Psoas muscle (tissue), 8 donors: ENCODE measurements around the gene MAST4. TPM values are rescaled to one million over a fixed set of nuclear protein-coding genes. Genes with fewer than 3 reads are reported as not detected.

Source experiments
- ATAC-seq, 4 donors: fragments of 200-7000 bp; cut with Tn5 transposase; one replicate each; pipeline ENCODE4 v1.9.1; 2020; ENCODE audit warnings: moderate library complexity in 3 of 4, mild to moderate bottlenecking in 2 of 4
- DNase-seq, 2 donors: peaks; one replicate each; pipeline ENCODE4 v3.0.0-alpha.2; 2020
- H3K27ac ChIP-seq: fragments of 200-600 bp; one replicate; pipeline ENCODE4 v1.8.0; 2022
- H3K27me3 ChIP-seq, 3 donors: fragments of 200-600 bp in 1 of 3; one replicate each; pipeline versions ENCODE4 v1.6.1 to v1.8.0; 2013 to 2022; ENCODE audit warnings: low read length in 2 of 3, mild to moderate bottlenecking in 2 of 3, moderate library complexity in 1 of 3; ENCODE audit not compliant: insufficient read depth in 3 of 3
- H3K36me3 ChIP-seq, 2 donors: fragments of 200-600 bp in 1 of 2; one replicate each; pipeline versions ENCODE4 v1.6.1 to v1.8.0; 2013 to 2022; ENCODE audit warnings: low read depth in 1 of 2, mild to moderate bottlenecking in 1 of 2, moderate library complexity in 1 of 2; ENCODE audit not compliant: insufficient read depth in 1 of 2
- H3K4me1 ChIP-seq: fragments of 200-600 bp; one replicate; pipeline ENCODE4 v1.8.0; 2022
- H3K4me3 ChIP-seq: fragments of 200-600 bp; one replicate; pipeline ENCODE4 v1.8.0; 2022; ENCODE audit warnings: mild to moderate bottlenecking
- H3K9me3 ChIP-seq: fragments of 200-600 bp; one replicate; pipeline ENCODE4 v1.8.0; 2022
- WGBS, 3 donors: extraction: QIAGEN DNeasy Blood & Tissue Kit; methylation state at CpG; one replicate each; pipeline versions ENCODE4 v1.1.6 to v1.1.7; 2013; 5-methylcytosine and 5-hydroxymethylcytosine counted together
- intact Hi-C, 2 donors: fragments of 100-400 bp; cut with DNase I; formaldehyde crosslinking; loops; one replicate each; pipeline versions ENCODE4 v1.11.0 to v1.14.2; 2022
- polyA plus RNA-seq, 3 donors: library from polyadenylated mRNA; stranded (reverse); fragments of 200-250 nt; gene quantifications; one replicate each; pipeline ENCODE4 v1.2.3, GENCODE V29; 2013
- total RNA-seq, 4 donors: library from RNA; stranded (reverse); fragmentation: NEBNext Ultra II Directional in 2 of 4; extraction: Animal tissue kit (Norgen Biotek cat#: 25700) in 2 of 4; gene quantifications; one replicate each; pipeline versions ENCODE4 v1.2.1 to v1.2.4, GENCODE V29; 2021 to 2023
- TF ChIP-seq, protein P1 (sequence below): fragments of 200-600 bp; IDR thresholded peaks from one replicate; pipeline ENCODE4 v1.8.0; 2022; ENCODE audit warnings: antibody characterized with exemption
- donor health status: healthy with polysubstance abuse.
- donor health status: DM: no; HTN: no; CAD: no; lungs with moderate emphysema.
- donor health status: Bipolar disorder and iron deficiency.
- donor health status: healthy.
- donor health status: DM: yes; HTN: yes; CAD: no.
- donor health status: DM: no; HTN: no; CAD: no.
- donor health status: DM: no; HTN: no; CAD: no.
- donor health status: DM: yes; HTN: yes; CAD: no.

Gene MAST4
- total and polyA plus RNA-seq, 7 donors: 3.2 to 123 (median 12.1) TPM

DNA sequence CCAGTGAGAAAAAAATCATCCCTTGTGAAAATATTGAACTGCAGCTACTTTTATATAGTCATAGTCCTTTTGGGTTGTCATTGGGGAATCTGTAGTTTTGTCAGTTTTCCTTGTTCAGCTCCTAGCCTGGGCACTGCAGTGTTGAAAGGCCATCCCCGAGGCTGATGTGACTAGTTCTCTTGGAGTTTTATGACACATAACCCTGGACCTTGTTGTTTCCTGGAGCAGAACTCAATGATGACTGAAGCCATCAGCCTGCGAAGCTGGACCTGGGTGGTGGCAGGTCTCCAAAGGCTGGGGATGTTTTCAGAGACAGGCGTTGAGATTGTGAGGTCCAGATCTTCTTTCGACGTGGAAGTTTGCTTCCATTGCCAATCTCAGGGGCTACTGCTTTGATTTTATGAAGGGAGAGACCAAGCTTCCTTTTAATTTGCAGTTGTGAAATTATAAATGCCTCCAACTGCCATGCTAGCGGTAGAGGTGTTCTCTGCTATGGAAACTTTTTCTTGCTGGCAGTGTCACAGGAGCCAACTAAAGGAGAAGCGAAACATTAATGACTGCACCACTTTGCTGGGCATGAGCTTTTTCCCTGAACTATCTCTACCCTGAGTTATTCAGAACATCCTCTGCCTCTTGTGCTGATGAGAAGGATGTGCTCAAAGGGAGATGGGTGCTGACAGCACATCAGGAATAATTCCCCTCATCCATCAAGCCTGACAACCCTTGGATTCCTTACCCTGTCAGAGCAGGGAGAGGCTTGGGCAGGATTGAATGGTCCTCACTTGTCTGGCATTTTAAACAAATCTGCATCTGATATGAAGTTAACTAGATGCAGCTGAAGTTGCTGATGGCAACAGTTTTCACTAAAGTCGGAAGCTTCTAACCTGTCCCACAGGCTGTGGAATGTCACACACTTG is 209.6 kb downstream of the MAST4 start:
- Histone ChIP-seq H3K36me3 (no peaks in the 10 kb centered on the region), H3K9me3 (no peaks in the 10 kb centered on the region), H3K27me3 (peaks cover 0 to 4% (median 0%) of the 10 kb centered on the region in 3 donors), H3K4me1 (no peaks in the 10 kb centered on the region), H3K27ac (no peak overlapping the region), H3K4me3 (no peak overlapping the region)
- WGBS, 3 donors: 65 to 74% (median 70%) methylated on average over 8 of the region's 8 CpGs
- no peak for DNase-seq
- ATAC-seq: peak in 1 of 4 donors; percentile 70
- intact Hi-C loops: no loop called here
- TF ChIP-seq, protein P1, sequence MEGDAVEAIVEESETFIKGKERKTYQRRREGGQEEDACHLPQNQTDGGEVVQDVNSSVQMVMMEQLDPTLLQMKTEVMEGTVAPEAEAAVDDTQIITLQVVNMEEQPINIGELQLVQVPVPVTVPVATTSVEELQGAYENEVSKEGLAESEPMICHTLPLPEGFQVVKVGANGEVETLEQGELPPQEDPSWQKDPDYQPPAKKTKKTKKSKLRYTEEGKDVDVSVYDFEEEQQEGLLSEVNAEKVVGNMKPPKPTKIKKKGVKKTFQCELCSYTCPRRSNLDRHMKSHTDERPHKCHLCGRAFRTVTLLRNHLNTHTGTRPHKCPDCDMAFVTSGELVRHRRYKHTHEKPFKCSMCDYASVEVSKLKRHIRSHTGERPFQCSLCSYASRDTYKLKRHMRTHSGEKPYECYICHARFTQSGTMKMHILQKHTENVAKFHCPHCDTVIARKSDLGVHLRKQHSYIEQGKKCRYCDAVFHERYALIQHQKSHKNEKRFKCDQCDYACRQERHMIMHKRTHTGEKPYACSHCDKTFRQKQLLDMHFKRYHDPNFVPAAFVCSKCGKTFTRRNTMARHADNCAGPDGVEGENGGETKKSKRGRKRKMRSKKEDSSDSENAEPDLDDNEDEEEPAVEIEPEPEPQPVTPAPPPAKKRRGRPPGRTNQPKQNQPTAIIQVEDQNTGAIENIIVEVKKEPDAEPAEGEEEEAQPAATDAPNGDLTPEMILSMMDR: no peak

DNA sequence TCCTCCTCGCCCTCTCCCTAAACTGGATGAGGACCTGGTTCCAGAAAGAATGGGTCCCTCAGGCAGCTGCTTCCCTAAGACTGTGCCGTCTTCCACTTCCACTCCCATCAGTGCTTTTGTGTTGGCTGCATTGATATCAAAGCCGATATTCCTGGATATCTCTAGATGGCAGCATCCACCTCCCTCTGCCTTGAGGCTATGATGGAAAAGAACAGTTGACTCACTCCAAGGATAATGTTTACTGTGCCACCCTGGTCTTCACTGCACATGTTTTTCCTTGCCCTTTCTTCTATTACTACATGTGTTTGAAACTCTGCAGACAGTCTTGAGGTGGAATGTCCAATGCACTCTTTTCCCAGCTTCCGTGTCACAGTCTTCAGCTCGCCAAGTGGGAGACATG is 211.6 kb downstream of the MAST4 start:
- DNase-seq: no peak
- 34 to 36% (median 35%) methylated on average over 5 of the region's 5 CpGs for WGBS, 3 donors
- Histone ChIP-seq H3K9me3 (no peaks in the 10 kb centered on the region), H3K4me1 (no peaks in the 10 kb centered on the region), H3K27ac (no peak overlapping the region), H3K36me3 (no peaks in the 10 kb centered on the region), H3K4me3 (no peak overlapping the region), H3K27me3 (peaks cover 0 to 4% (median 0%) of the 10 kb centered on the region in 3 donors)
- ATAC-seq: peak in 3 of 4 donors; percentile 27 to 53 (median 42)
- TF ChIP-seq, protein P1: peak; percentile 30
- intact Hi-C loops: no loop called here

DNA sequence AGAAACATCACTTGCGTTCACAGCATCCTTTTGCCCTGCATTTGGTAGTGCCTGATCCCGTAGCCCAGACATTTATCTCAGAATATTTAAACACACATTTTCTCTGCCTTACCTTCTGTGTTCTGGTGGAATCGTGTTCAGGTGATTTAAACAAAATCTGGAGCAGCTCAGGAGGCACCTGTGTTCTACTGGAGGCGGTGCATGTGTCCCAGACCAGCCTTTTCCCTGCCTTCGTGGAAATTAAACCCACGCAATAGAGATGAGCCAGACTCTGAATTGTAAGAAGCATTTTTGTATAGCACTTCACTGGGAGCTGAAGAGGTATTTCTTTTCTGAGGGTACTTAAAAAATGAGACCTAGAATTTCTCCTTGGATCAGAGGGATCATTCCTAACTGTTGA is 212.5 kb downstream of the MAST4 start:
- H3K27ac ChIP-seq: no peak overlapping the region
- H3K4me3 ChIP-seq: no peak overlapping the region
- intact Hi-C loops: no loop called here
- no peaks in the 10 kb centered on the region for H3K36me3 ChIP-seq
- ATAC-seq: no peak
- H3K27me3 ChIP-seq: peaks cover 0 to 4% (median 0%) of the 10 kb centered on the region in 3 donors
- 80 to 87% (median 84%) methylated on average over 6 of the region's 6 CpGs for WGBS, 3 donors
- TF ChIP-seq, protein P1: no peak
- no peak for DNase-seq
- no peaks in the 10 kb centered on the region for H3K9me3 ChIP-seq
- no peaks in the 10 kb centered on the region for H3K4me1 ChIP-seq

DNA sequence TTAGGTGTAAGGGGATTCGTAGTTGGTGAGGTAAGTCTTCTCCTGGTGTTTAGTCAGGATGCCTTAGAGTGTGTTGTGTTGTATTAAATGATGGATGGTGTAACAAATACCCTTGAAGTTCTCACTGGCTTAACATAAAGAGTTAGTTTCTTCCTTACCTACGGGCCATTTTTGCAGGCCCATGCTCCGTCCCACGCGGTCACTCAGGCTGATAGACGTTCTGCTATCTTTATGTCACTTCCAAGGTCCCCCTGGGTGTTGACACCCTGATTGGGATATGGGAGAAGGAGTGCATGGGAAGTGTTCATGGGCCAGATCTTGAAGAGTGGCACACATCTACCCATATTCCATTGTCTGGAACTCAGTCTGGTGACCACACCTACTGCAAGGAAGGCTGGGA is 214.0 kb downstream of the MAST4 start:
- intact Hi-C loops: loop anchor here in 1 of 2 donors (5.0 kb wide), 1 partner anchor 402 kb away; no protein-coding TSS in a partner anchor
- no peak overlapping the region for H3K4me3 ChIP-seq
- H3K4me1 ChIP-seq: no peaks in the 10 kb centered on the region
- 79 to 91% (median 90%) methylated on average over 6 of the region's 6 CpGs for WGBS, 3 donors
- TF ChIP-seq, protein P1: no peak
- H3K9me3 ChIP-seq: no peaks in the 10 kb centered on the region
- H3K36me3 ChIP-seq: no peaks in the 10 kb centered on the region
- peaks cover 0 to 4% (median 0%) of the 10 kb centered on the region in 3 donors for H3K27me3 ChIP-seq
- H3K27ac ChIP-seq: no peak overlapping the region
- ATAC-seq: no peak
- no peak for DNase-seq
